ENCODE measurements around the gene AHSA1. TPM values are rescaled to one million over a fixed set of nuclear protein-coding genes. Genes with fewer than 3 reads are reported as not detected.

The AHSA1 gene
- total and polyA plus RNA-seq, 2 donors (not counting 1 experiment from before 2014, with no cell fraction given): 83.2 to 87.5 TPM

DNA sequence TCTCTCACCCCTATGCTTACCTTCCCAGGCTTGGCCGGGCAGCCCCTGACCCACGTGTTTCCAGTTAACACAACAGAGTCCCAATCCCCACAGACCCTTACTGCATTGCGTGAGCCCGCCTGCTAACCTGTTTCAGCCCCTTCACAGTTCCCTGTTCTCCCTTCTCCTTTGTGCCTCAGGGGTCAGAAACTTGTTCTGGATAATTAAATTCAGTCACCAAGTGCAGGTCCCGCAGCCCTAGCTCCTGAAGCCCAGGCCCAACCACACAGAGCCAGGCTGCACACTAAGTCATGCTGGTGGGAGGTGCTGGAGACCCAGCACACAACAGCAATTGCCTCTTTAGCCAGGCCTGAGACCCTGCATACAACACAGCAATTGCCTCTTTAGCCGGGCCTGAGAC lies 31.1 kb downstream of the AHSA1 start:
- no peaks in the 10 kb centered on the region for H3K27me3 Mint-ChIP-seq
- no peak overlapping the region for H3K4me3 ChIP-seq (ENCODE audit: control extremely low read depth in 1 of 5, extremely low read depth in 1 of 5, insufficient read depth in 1 of 5, low read depth in 2 of 5, low read length in 4 of 5)
- intact Hi-C loops (cut with micrococcal nuclease): no loop called here
- H3K79me2 ChIP-seq (ENCODE audit: control insufficient read depth, insufficient read depth, low read length): no peaks in the 10 kb centered on the region
- no peaks in the 10 kb centered on the region for H4K20me1 ChIP-seq (ENCODE audit: control insufficient read depth, insufficient read depth, low read length, poor library complexity, severe bottlenecking)
- no peaks in the 10 kb centered on the region for H3K27me3 ChIP-seq (replicated peaks in 1 of 4; ENCODE audit: control extremely low read depth in 1 of 4, control insufficient read depth in 3 of 4, insufficient read depth in 4 of 4, low read length in 3 of 4)
- no peak overlapping the region for H2AFZ ChIP-seq (ENCODE audit: insufficient read depth, low read depth, low read length, poor library complexity, severe bottlenecking)
- no peak for DNase-seq
- no peak for ATAC-seq (ENCODE audit: low read depth)
- no peak overlapping the region for H3K4me3 Mint-ChIP-seq
- POLR2A ChIA-PET: no interaction called here
- TF ChIP-seq, protein P1, sequence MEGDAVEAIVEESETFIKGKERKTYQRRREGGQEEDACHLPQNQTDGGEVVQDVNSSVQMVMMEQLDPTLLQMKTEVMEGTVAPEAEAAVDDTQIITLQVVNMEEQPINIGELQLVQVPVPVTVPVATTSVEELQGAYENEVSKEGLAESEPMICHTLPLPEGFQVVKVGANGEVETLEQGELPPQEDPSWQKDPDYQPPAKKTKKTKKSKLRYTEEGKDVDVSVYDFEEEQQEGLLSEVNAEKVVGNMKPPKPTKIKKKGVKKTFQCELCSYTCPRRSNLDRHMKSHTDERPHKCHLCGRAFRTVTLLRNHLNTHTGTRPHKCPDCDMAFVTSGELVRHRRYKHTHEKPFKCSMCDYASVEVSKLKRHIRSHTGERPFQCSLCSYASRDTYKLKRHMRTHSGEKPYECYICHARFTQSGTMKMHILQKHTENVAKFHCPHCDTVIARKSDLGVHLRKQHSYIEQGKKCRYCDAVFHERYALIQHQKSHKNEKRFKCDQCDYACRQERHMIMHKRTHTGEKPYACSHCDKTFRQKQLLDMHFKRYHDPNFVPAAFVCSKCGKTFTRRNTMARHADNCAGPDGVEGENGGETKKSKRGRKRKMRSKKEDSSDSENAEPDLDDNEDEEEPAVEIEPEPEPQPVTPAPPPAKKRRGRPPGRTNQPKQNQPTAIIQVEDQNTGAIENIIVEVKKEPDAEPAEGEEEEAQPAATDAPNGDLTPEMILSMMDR (IDR thresholded peaks at IDR 0.05): no peak
- no peak for TF ChIP-seq EZH2 (IDR thresholded peaks at IDR 0.05; ENCODE audit: borderline replicate concordance, insufficient read depth, low read depth, low read length, poor library complexity, severe bottlenecking)
- CTCF ChIA-PET: no interaction called here
- H3K36me3 ChIP-seq (replicated peaks in 1 of 2; ENCODE audit: control extremely low read depth in 1 of 2, control insufficient read depth in 1 of 2, extremely low read depth in 1 of 2, insufficient read depth in 2 of 2, low read length in 1 of 2): no peaks in the 10 kb centered on the region
- WGBS (ENCODE audit: insufficient coverage): 90% methylated on average over 4 of the region's 6 CpGs
- H3K9me3 Mint-ChIP-seq (ENCODE audit: insufficient read depth): no peaks in the 10 kb centered on the region
- no peak overlapping the region for H3K27ac ChIP-seq (ENCODE audit: low read length in 2 of 2)
- H3K4me1 Mint-ChIP-seq: no peaks in the 10 kb centered on the region
- no peak overlapping the region for H3K4me2 ChIP-seq (replicated peaks; ENCODE audit: low read depth, low read length, poor library complexity, severe bottlenecking)
- no peaks in the 10 kb centered on the region for H3K9me3 ChIP-seq (ENCODE audit: control extremely low read depth in 1 of 3, control insufficient read depth in 2 of 3, insufficient read depth in 1 of 3, low read length in 2 of 3)
- no peak overlapping the region for H3K9ac ChIP-seq (ENCODE audit: low read length)
- no peaks in the 10 kb centered on the region for H3K4me1 ChIP-seq (ENCODE audit: control insufficient read depth in 2 of 2, insufficient read depth in 2 of 2, low read length in 2 of 2)
- no peak overlapping the region for H3K27ac Mint-ChIP-seq

GRCh38 chr14:77490347-77490986 lies 32.6 kb downstream of the AHSA1 start:
- no peak for TF ChIP-seq EZH2 (IDR thresholded peaks at IDR 0.05; ENCODE audit: borderline replicate concordance, insufficient read depth, low read depth, low read length, poor library complexity, severe bottlenecking)
- TF ChIP-seq, protein P1 (IDR thresholded peaks at IDR 0.05): no peak
- no peak overlapping the region for H3K27ac Mint-ChIP-seq
- POLR2A ChIA-PET: no interaction called here

More at GRCh38 chr14:77490347-77490986, 32.6 kb downstream of the AHSA1 start:
- Histone ChIP-seq H3K4me3 (ENCODE audit: control extremely low read depth in 1 of 5, extremely low read depth in 1 of 5, insufficient read depth in 1 of 5, low read depth in 2 of 5, low read length in 4 of 5) (no peak overlapping the region), H3K79me2 (ENCODE audit: control insufficient read depth, insufficient read depth, low read length) (no peaks in the 10 kb centered on the region), H3K4me2 (replicated peaks; ENCODE audit: low read depth, low read length, poor library complexity, severe bottlenecking) (no peak overlapping the region), H2AFZ (ENCODE audit: insufficient read depth, low read depth, low read length, poor library complexity, severe bottlenecking) (no peak overlapping the region), H3K27ac (ENCODE audit: low read length in 2 of 2) (no peak overlapping the region), H3K27me3 (replicated peaks in 1 of 4; ENCODE audit: control extremely low read depth in 1 of 4, control insufficient read depth in 3 of 4, insufficient read depth in 4 of 4, low read length in 3 of 4) (no peaks in the 10 kb centered on the region), H3K4me1 (ENCODE audit: control insufficient read depth in 2 of 2, insufficient read depth in 2 of 2, low read length in 2 of 2) (no peaks in the 10 kb centered on the region), H3K9me3 (ENCODE audit: control extremely low read depth in 1 of 3, control insufficient read depth in 2 of 3, insufficient read depth in 1 of 3, low read length in 2 of 3) (no peaks in the 10 kb centered on the region), H3K9ac (ENCODE audit: low read length) (no peak overlapping the region), H4K20me1 (ENCODE audit: control insufficient read depth, insufficient read depth, low read length, poor library complexity, severe bottlenecking) (no peaks in the 10 kb centered on the region), H3K36me3 (replicated peaks in 1 of 2; ENCODE audit: control extremely low read depth in 1 of 2, control insufficient read depth in 1 of 2, extremely low read depth in 1 of 2, insufficient read depth in 2 of 2, low read length in 1 of 2) (no peaks in the 10 kb centered on the region)
- H3K27me3 Mint-ChIP-seq: no peaks in the 10 kb centered on the region
- CTCF ChIA-PET: interaction anchor here (0.5 kb wide), 1 partner anchor 11 kb away, joined by 3 read pairs; no protein-coding TSS in a partner anchor
- H3K4me1 Mint-ChIP-seq: no peaks in the 10 kb centered on the region
- H3K9me3 Mint-ChIP-seq (ENCODE audit: insufficient read depth): no peaks in the 10 kb centered on the region
- ATAC-seq (ENCODE audit: low read depth) (no peak), DNase-seq (no peak)
- 93% methylated on average over 3 of the region's 8 CpGs for WGBS (ENCODE audit: insufficient coverage)
- H3K4me3 Mint-ChIP-seq: no peak overlapping the region
- intact Hi-C loops (cut with micrococcal nuclease): no loop called here

Data from B cell (primary cell).